ENCODE measurements around the gene FGG. TPM values are rescaled to one million over a fixed set of nuclear protein-coding genes. Genes with fewer than 3 reads are reported as not detected.

The FGG gene
- total and polyA plus RNA-seq, 10 of the 15 experiments (the other 5 are each of a cell fraction or from before 2014, with no cell fraction given), result 1.8 TPM; not detected in 9

DNA sequence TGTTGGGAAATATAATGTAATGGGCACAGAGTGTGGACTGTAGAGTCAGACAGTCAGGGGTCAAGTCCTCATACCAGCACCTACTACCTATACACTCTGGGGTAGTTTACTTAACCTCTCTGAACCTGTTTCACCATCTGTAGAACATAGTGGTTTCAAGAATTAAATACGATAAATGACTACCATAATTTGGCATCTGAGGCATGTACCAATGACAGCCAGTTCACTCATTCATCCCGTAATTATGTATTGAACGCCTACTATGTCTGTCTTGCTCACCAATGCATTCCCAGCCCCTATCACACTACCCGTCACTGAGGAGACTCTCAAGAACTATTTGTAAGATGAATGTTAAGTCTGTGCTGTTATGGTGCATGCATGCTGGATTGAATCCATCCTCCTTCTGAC, 51.6 kb downstream of the FGG start:
- BruUV-seq (replicated peaks), result no TSS peak
- no peak overlapping the region for H3K4me3 ChIP-seq
- no peak for DNase-seq (ENCODE audit: low read depth, low spot score)
- RAD21 ChIA-PET (ENCODE audit: unreplicated experiment), result interaction anchor here (3.4 kb wide), 1 partner anchor 60 kb away, joined by 88 read pairs; no protein-coding TSS in a partner anchor
- peak; percentile 28 for ATAC-seq
- no peaks in the 10 kb centered on the region for H3K4me1 ChIP-seq (ENCODE audit: control insufficient read depth, insufficient read depth, low read length)
- H3K27me3 ChIP-seq (replicated peaks in 1 of 2; ENCODE audit: control insufficient read depth in 2 of 2, insufficient read depth in 2 of 2, low read length in 1 of 2), result no peaks in the 10 kb centered on the region
- H3K79me2 ChIP-seq (ENCODE audit: control insufficient read depth, insufficient read depth, low read length), result no peaks in the 10 kb centered on the region
- H3K4me2 ChIP-seq (ENCODE audit: control insufficient read depth, insufficient read depth), result no peak overlapping the region
- H3K27ac ChIP-seq (ENCODE audit: control insufficient read depth, insufficient read depth), result no peak overlapping the region
- no peaks in the 10 kb centered on the region for H4K20me1 ChIP-seq (ENCODE audit: control insufficient read depth, insufficient read depth)
- no peaks in the 10 kb centered on the region for H3K9me3 ChIP-seq (replicated peaks; ENCODE audit: control insufficient read depth, insufficient read depth, low read length)
- H3K36me3 ChIP-seq (ENCODE audit: control insufficient read depth in 2 of 2, insufficient read depth in 2 of 2, low read length in 1 of 2), result no peaks in the 10 kb centered on the region
- TF ChIP-seq SREBF1 (IDR thresholded peaks at IDR 0.05; ENCODE audit: low read length) (no peak), RCOR1 (conservative IDR thresholded peaks at IDR 0.05; ENCODE audit: low read depth, low read length) (no peak), RFX5 (IDR thresholded peaks at IDR 0.05; ENCODE audit: low read depth, low read length) (no peak), SP1 (IDR thresholded peaks at IDR 0.05; ENCODE audit: low read depth, low read length) (no peak), ZBED1 (IDR thresholded peaks at IDR 0.05; ENCODE audit: borderline replicate concordance) (no peak), TCF7 (IDR thresholded peaks at IDR 0.05; ENCODE audit: borderline replicate concordance) (no peak), LARP7 (IDR thresholded peaks at IDR 0.05) (no peak), BMI1 (IDR thresholded peaks at IDR 0.05; ENCODE audit: borderline replicate concordance) (no peak), ETV6 (conservative IDR thresholded peaks at IDR 0.05 in 1 of 2, IDR thresholded peaks at IDR 0.05 in 1 of 2; ENCODE audit: borderline replicate concordance in 1 of 2, low read depth in 1 of 2) (no peak), NFIC (IDR thresholded peaks at IDR 0.05; ENCODE audit: low read depth, low read length) (no peak)
- TF ChIP-seq, protein P1, sequence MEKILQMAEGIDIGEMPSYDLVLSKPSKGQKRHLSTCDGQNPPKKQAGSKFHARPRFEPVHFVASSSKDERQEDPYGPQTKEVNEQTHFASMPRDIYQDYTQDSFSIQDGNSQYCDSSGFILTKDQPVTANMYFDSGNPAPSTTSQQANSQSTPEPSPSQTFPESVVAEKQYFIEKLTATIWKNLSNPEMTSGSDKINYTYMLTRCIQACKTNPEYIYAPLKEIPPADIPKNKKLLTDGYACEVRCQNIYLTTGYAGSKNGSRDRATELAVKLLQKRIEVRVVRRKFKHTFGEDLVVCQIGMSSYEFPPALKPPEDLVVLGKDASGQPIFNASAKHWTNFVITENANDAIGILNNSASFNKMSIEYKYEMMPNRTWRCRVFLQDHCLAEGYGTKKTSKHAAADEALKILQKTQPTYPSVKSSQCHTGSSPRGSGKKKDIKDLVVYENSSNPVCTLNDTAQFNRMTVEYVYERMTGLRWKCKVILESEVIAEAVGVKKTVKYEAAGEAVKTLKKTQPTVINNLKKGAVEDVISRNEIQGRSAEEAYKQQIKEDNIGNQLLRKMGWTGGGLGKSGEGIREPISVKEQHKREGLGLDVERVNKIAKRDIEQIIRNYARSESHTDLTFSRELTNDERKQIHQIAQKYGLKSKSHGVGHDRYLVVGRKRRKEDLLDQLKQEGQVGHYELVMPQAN (conservative IDR thresholded peaks at IDR 0.05), result no peak
- TF ChIP-seq, protein P2, sequence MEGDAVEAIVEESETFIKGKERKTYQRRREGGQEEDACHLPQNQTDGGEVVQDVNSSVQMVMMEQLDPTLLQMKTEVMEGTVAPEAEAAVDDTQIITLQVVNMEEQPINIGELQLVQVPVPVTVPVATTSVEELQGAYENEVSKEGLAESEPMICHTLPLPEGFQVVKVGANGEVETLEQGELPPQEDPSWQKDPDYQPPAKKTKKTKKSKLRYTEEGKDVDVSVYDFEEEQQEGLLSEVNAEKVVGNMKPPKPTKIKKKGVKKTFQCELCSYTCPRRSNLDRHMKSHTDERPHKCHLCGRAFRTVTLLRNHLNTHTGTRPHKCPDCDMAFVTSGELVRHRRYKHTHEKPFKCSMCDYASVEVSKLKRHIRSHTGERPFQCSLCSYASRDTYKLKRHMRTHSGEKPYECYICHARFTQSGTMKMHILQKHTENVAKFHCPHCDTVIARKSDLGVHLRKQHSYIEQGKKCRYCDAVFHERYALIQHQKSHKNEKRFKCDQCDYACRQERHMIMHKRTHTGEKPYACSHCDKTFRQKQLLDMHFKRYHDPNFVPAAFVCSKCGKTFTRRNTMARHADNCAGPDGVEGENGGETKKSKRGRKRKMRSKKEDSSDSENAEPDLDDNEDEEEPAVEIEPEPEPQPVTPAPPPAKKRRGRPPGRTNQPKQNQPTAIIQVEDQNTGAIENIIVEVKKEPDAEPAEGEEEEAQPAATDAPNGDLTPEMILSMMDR (IDR thresholded peaks at IDR 0.05 in 2 of 3, conservative IDR thresholded peaks at IDR 0.05 in 1 of 3; ENCODE audit: control insufficient read depth in 2 of 3, extremely low read depth in 1 of 3, insufficient read depth in 1 of 3, low read depth in 3 of 3, low read length in 3 of 3), result no peak
- TF ChIP-seq, protein P3, sequence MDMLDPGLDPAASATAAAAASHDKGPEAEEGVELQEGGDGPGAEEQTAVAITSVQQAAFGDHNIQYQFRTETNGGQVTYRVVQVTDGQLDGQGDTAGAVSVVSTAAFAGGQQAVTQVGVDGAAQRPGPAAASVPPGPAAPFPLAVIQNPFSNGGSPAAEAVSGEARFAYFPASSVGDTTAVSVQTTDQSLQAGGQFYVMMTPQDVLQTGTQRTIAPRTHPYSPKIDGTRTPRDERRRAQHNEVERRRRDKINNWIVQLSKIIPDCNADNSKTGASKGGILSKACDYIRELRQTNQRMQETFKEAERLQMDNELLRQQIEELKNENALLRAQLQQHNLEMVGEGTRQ (IDR thresholded peaks at IDR 0.05; ENCODE audit: borderline replicate concordance, low read depth, low read length), result no peak
- TF ChIP-seq, protein P4, sequence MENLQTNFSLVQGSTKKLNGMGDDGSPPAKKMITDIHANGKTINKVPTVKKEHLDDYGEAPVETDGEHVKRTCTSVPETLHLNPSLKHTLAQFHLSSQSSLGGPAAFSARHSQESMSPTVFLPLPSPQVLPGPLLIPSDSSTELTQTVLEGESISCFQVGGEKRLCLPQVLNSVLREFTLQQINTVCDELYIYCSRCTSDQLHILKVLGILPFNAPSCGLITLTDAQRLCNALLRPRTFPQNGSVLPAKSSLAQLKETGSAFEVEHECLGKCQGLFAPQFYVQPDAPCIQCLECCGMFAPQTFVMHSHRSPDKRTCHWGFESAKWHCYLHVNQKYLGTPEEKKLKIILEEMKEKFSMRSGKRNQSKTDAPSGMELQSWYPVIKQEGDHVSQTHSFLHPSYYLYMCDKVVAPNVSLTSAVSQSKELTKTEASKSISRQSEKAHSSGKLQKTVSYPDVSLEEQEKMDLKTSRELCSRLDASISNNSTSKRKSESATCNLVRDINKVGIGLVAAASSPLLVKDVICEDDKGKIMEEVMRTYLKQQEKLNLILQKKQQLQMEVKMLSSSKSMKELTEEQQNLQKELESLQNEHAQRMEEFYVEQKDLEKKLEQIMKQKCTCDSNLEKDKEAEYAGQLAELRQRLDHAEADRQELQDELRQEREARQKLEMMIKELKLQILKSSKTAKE (IDR thresholded peaks at IDR 0.05; ENCODE audit: low read depth, poor library complexity, severe bottlenecking), result no peak
- TF ChIP-seq, protein P5, sequence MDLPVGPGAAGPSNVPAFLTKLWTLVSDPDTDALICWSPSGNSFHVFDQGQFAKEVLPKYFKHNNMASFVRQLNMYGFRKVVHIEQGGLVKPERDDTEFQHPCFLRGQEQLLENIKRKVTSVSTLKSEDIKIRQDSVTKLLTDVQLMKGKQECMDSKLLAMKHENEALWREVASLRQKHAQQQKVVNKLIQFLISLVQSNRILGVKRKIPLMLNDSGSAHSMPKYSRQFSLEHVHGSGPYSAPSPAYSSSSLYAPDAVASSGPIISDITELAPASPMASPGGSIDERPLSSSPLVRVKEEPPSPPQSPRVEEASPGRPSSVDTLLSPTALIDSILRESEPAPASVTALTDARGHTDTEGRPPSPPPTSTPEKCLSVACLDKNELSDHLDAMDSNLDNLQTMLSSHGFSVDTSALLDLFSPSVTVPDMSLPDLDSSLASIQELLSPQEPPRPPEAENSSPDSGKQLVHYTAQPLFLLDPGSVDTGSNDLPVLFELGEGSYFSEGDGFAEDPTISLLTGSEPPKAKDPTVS (IDR thresholded peaks at IDR 0.05; ENCODE audit: low read depth, low read length), result no peak
- in situ Hi-C loops (cut with MboI) (no loop called here), intact Hi-C loops (cut with micrococcal nuclease; ENCODE audit: unreplicated experiment) (no loop called here)
- H3K9ac ChIP-seq (ENCODE audit: control insufficient read depth, insufficient read depth, low read length), result no peak overlapping the region
- H2AFZ ChIP-seq (ENCODE audit: control insufficient read depth, low read depth, low read length), result no peak overlapping the region
- POLR2A ChIA-PET, result interaction anchor here (0.9 kb wide), 1 partner anchor 11 kb away, joined by 4 read pairs; no protein-coding TSS in a partner anchor
- CTCF ChIA-PET, result interaction anchor here (0.8 to 18.3 kb wide), 4 partner anchors 10 to 74 kb away, joined by 3 to 796 read pairs (median 22); partner anchors contain the start of genes FGA, FGG and PLRG1
- no peak for FAIRE-seq
- WGBS (ENCODE audit: insufficient coverage, insufficient replicate concordance, low lambda C conversion rate, missing lambda C conversion rate), result 76% methylated on average over 4 of the region's 4 CpGs
- SMC1A ChIA-PET (ENCODE audit: uncharacterized antibody, unreplicated experiment), result interaction anchor here (6.1 kb wide), 1 partner anchor 60 kb away, joined by 112 read pairs; no protein-coding TSS in a partner anchor

All from GM12878 (cell line).